SK-N-SH (cell line): ENCODE results near the gene SLCO2A1.
A peak's percentile ranks its signal among the peaks of the same experiment; 100 is the strongest.

Experiments
- EP300 ChIP-seq, 2 experiments: IDR thresholded peaks; 2 replicates each; pipeline versions ENCODE4 v1.4.0 to v1.6.1; 2012; ENCODE audit warnings: borderline replicate concordance in 1 of 2, low read depth in 1 of 2, low read length in 1 of 2
- EZH2phosphoT487 ChIP-seq: fragments of 200-600 bp; sonication (generic); IDR thresholded peaks from 2 replicates; pipeline ENCODE4 v1.6.1; 2017; ENCODE audit warnings: low read depth, mixed run types, mild to moderate bottlenecking, antibody characterized with exemption, moderate library complexity, borderline replicate concordance
- FOXJ3 ChIP-seq: sonication (generic); formaldehyde crosslinking; IDR thresholded peaks from 2 replicates; pipeline ENCODE4 v1.5.1; 2020; ENCODE audit warnings: mild to moderate bottlenecking, missing genetic modification reagents
- FOXM1 ChIP-seq: IDR thresholded peaks from 2 replicates; pipeline ENCODE4 v1.4.0; 2012; ENCODE audit warnings: low read depth, mild to moderate bottlenecking
- GABPA ChIP-seq: IDR thresholded peaks from 2 replicates; pipeline ENCODE4 v1.4.0; 2012; ENCODE audit warnings: low read depth, mild to moderate bottlenecking
- JUND ChIP-seq: IDR thresholded peaks from 2 replicates; pipeline ENCODE4 v1.4.0; 2012
- POLR2AphosphoS5 ChIP-seq: IDR thresholded peaks from 2 replicates; pipeline ENCODE4 v1.6.1; 2012; ENCODE audit warnings: low read depth, low read length
- RAD21 ChIP-seq: IDR thresholded peaks from 2 replicates; pipeline ENCODE4 v1.6.1; 2012; ENCODE audit warnings: mild to moderate bottlenecking, low read length
- RFX5 ChIP-seq: IDR thresholded peaks from 2 replicates; pipeline ENCODE4 v1.6.1; 2012; ENCODE audit warnings: mild to moderate bottlenecking, improper control_type of control experiment, low read length
- SIN3A ChIP-seq: IDR thresholded peaks from 2 replicates; pipeline ENCODE4 v1.6.1; 2012; ENCODE audit warnings: low read depth, mild to moderate bottlenecking, low read length, moderate library complexity, borderline replicate concordance
- TF ChIP-seq, protein P1 (sequence below): fragments of 200-600 bp; sonication (generic); IDR thresholded peaks from 2 replicates; pipeline ENCODE4 v1.6.1; 2017; ENCODE audit warnings: antibody characterized with exemption, mild to moderate bottlenecking, moderate library complexity
- TF ChIP-seq, protein P2 (sequence below): IDR thresholded peaks from 2 replicates; pipeline ENCODE4 v1.6.1; 2012; ENCODE audit warnings: mild to moderate bottlenecking, low read depth, low read length, moderate library complexity
- TF ChIP-seq, protein P3 (sequence below): IDR thresholded peaks from 2 replicates; pipeline ENCODE4 v1.4.0; 2012; ENCODE audit warnings: low read depth, borderline replicate concordance
- TF ChIP-seq, protein P4 (sequence below): IDR thresholded peaks from 2 replicates; pipeline ENCODE4 v1.4.0; 2012; ENCODE audit warnings: low read depth, borderline replicate concordance

DNA sequence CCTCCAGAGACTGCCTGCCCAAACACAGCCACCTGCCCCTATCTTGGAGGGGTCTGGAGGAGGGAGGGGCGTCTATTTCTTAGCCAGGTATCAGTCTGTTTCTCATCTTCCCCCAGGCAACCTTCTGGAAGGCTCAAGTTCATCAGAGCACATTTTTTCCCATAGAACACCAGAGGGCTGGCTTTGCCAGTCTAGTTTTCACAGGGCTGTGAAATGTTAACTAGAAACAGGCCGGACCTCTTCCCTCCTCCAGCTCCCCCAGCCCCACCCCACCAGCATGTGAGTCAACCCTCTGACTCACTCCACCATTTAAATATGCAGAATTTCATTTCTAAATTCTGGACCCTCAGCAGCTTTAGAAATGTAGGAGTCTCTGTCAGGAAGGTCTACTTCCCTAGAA lies 66.9 kb downstream of the SLCO2A1 start:
- TF ChIP-seq, protein P1, sequence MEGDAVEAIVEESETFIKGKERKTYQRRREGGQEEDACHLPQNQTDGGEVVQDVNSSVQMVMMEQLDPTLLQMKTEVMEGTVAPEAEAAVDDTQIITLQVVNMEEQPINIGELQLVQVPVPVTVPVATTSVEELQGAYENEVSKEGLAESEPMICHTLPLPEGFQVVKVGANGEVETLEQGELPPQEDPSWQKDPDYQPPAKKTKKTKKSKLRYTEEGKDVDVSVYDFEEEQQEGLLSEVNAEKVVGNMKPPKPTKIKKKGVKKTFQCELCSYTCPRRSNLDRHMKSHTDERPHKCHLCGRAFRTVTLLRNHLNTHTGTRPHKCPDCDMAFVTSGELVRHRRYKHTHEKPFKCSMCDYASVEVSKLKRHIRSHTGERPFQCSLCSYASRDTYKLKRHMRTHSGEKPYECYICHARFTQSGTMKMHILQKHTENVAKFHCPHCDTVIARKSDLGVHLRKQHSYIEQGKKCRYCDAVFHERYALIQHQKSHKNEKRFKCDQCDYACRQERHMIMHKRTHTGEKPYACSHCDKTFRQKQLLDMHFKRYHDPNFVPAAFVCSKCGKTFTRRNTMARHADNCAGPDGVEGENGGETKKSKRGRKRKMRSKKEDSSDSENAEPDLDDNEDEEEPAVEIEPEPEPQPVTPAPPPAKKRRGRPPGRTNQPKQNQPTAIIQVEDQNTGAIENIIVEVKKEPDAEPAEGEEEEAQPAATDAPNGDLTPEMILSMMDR, result no peak
- TF ChIP-seq EZH2phosphoT487 (no peak), FOXJ3 (CRISPR knock-in tag) (no peak), RAD21 (no peak), JUND (peak; percentile 56), GABPA (no peak), SIN3A (no peak), RFX5 (no peak), POLR2AphosphoS5 (no peak), FOXM1 (no peak), EP300 (IDR thresholded peaks at IDR 0.05; ENCODE audit: borderline replicate concordance in 1 of 2, low read depth in 1 of 2, low read length in 1 of 2) (no peak)
- TF ChIP-seq, protein P2, sequence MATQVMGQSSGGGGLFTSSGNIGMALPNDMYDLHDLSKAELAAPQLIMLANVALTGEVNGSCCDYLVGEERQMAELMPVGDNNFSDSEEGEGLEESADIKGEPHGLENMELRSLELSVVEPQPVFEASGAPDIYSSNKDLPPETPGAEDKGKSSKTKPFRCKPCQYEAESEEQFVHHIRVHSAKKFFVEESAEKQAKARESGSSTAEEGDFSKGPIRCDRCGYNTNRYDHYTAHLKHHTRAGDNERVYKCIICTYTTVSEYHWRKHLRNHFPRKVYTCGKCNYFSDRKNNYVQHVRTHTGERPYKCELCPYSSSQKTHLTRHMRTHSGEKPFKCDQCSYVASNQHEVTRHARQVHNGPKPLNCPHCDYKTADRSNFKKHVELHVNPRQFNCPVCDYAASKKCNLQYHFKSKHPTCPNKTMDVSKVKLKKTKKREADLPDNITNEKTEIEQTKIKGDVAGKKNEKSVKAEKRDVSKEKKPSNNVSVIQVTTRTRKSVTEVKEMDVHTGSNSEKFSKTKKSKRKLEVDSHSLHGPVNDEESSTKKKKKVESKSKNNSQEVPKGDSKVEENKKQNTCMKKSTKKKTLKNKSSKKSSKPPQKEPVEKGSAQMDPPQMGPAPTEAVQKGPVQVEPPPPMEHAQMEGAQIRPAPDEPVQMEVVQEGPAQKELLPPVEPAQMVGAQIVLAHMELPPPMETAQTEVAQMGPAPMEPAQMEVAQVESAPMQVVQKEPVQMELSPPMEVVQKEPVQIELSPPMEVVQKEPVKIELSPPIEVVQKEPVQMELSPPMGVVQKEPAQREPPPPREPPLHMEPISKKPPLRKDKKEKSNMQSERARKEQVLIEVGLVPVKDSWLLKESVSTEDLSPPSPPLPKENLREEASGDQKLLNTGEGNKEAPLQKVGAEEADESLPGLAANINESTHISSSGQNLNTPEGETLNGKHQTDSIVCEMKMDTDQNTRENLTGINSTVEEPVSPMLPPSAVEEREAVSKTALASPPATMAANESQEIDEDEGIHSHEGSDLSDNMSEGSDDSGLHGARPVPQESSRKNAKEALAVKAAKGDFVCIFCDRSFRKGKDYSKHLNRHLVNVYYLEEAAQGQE, result no peak
- TF ChIP-seq, protein P3, sequence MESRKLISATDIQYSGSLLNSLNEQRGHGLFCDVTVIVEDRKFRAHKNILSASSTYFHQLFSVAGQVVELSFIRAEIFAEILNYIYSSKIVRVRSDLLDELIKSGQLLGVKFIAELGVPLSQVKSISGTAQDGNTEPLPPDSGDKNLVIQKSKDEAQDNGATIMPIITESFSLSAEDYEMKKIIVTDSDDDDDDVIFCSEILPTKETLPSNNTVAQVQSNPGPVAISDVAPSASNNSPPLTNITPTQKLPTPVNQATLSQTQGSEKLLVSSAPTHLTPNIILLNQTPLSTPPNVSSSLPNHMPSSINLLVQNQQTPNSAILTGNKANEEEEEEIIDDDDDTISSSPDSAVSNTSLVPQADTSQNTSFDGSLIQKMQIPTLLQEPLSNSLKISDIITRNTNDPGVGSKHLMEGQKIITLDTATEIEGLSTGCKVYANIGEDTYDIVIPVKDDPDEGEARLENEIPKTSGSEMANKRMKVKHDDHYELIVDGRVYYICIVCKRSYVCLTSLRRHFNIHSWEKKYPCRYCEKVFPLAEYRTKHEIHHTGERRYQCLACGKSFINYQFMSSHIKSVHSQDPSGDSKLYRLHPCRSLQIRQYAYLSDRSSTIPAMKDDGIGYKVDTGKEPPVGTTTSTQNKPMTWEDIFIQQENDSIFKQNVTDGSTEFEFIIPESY, result no peak
- TF ChIP-seq, protein P4, sequence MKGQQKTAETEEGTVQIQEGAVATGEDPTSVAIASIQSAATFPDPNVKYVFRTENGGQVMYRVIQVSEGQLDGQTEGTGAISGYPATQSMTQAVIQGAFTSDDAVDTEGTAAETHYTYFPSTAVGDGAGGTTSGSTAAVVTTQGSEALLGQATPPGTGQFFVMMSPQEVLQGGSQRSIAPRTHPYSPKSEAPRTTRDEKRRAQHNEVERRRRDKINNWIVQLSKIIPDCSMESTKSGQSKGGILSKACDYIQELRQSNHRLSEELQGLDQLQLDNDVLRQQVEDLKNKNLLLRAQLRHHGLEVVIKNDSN, result peak; percentile 37; the same call in 1 of the 2 replicates
